GM12878 (cell line): Measurements from ENCODE around the gene KLK12. TPM values are rescaled to one million over a fixed set of nuclear protein-coding genes. Genes with fewer than 3 reads are reported as not detected.
A peak's percentile ranks its signal among the peaks of the same experiment; 100 is the strongest.

Experiments
- ATAC-seq: fragments of 200-7000 bp; cut with Tn5 transposase; 3 replicates; pipeline ENCODE4 v1.9.1; 2020; ENCODE audit warnings: mild to moderate bottlenecking, moderate library complexity
- BruUV-seq: library from RNA; stranded (reverse); fragments of 400-500 nt; replicated peaks from 2 replicates; lab custom pipeline; 2021; lab: Mats Ljungman, UMichigan
- CTCF ChIA-PET: fragments of 300-600 bp; sonication (Branson Sonifier 250); formaldehyde crosslinking; extraction: SDS; loops from one replicate; lab custom pipeline; 2021; ENCODE audit warnings: inconsistent platforms; lab: Yijun Ruan, JAX
- POLR2A ChIA-PET: fragments of 350-600 bp; formaldehyde crosslinking; extraction: SDS; loops from one replicate; lab custom pipeline; 2021; ENCODE audit warnings: inconsistent platforms; lab: Charles Lee
- RAD21 ChIA-PET: fragments of 300-600 bp; sonication (Branson Sonifier 250); formaldehyde crosslinking; loops from one replicate; lab custom pipeline; 2023; ENCODE audit warnings: antibody characterized with exemption; ENCODE audit not compliant: unreplicated experiment; lab: Charles Lee
- SMC1A ChIA-PET: fragments of 300-600 bp; sonication (Branson Sonifier 250); formaldehyde crosslinking; loops from one replicate; lab custom pipeline; 2023; ENCODE audit not compliant: unreplicated experiment, uncharacterized antibody; lab: Charles Lee
- DNase-seq: peaks from one replicate; pipeline ENCODE4 v3.0.0-alpha.2; 2011; ENCODE audit warnings: low read depth, low spot score
- FAIRE-seq: peaks from 3 replicates; lab custom pipeline; 2011; peaks lifted over from hg19 to GRCh38; lab: Jason Lieb, UNC
- H2AFZ ChIP-seq: 2 replicates; pipeline ENCODE4 v1.6.0; 2011; ENCODE audit warnings: low read depth, low read length, control low read depth; ENCODE audit not compliant: control insufficient read depth
- H3K27ac ChIP-seq: 2 replicates; pipeline ENCODE4 v1.5.1; 2011; ENCODE audit warnings: control low read depth; ENCODE audit not compliant: control insufficient read depth, insufficient read depth
- H3K27me3 ChIP-seq, 2 experiments: replicated peaks in 1 of 2; 2 replicates each; pipeline versions ENCODE4 v1.6.0 to v1.6.1; 2011; ENCODE audit warnings: low read length in 1 of 2; ENCODE audit not compliant: control insufficient read depth in 2 of 2, insufficient read depth in 2 of 2
- H3K36me3 ChIP-seq, 2 experiments: 2 replicates each; pipeline ENCODE4 v1.5.1; 2011; ENCODE audit warnings: low read length in 1 of 2; ENCODE audit not compliant: control insufficient read depth in 2 of 2, insufficient read depth in 2 of 2
- H3K4me1 ChIP-seq: 2 replicates; pipeline ENCODE4 v1.6.1; 2011; ENCODE audit warnings: mild to moderate bottlenecking, low read length, moderate library complexity, mixed read lengths; ENCODE audit not compliant: control insufficient read depth, insufficient read depth
- H3K4me2 ChIP-seq: 2 replicates; pipeline ENCODE4 v1.6.0; 2011; ENCODE audit warnings: control low read depth; ENCODE audit not compliant: control insufficient read depth, insufficient read depth
- H3K4me3 ChIP-seq: fragments of 200-600 bp; sonication (generic); 2 replicates; pipeline ENCODE4 v1.5.1; 2016
- H3K79me2 ChIP-seq: 2 replicates; pipeline ENCODE4 v1.6.0; 2011; ENCODE audit warnings: low read length; ENCODE audit not compliant: control insufficient read depth, insufficient read depth
- H3K9ac ChIP-seq: 2 replicates; pipeline ENCODE4 v1.8.0; 2011; ENCODE audit warnings: low read length, control low read depth, mixed read lengths; ENCODE audit not compliant: control insufficient read depth, insufficient read depth
- H3K9me3 ChIP-seq: replicated peaks from 3 replicates; pipeline ENCODE4 v1.5.1; 2011; ENCODE audit warnings: mild to moderate bottlenecking, low read length; ENCODE audit not compliant: control insufficient read depth, insufficient read depth
- H4K20me1 ChIP-seq: 2 replicates; pipeline ENCODE4 v1.6.0; 2011; ENCODE audit not compliant: control insufficient read depth, insufficient read depth
- CBX3 ChIP-seq: fragments of 200-600 bp; sonication (generic); IDR thresholded peaks from 2 replicates; pipeline ENCODE4 v1.6.1; 2016; ENCODE audit warnings: low read depth, borderline replicate concordance
- ETV6 ChIP-seq, 2 experiments: fragments of 450-650 bp in 1 of 2; IDR thresholded peaks in 1 of 2; conservative IDR thresholded peaks in 1 of 2; 2 replicates each; pipeline ENCODE4 v1.6.1; 2014; ENCODE audit warnings: antibody characterized with exemption in 1 of 2, borderline replicate concordance in 1 of 2, low read depth in 1 of 2, mild to moderate bottlenecking in 1 of 2, moderate library complexity in 1 of 2
- NFIC ChIP-seq: IDR thresholded peaks from 2 replicates; pipeline ENCODE4 v1.6.1; 2012; ENCODE audit warnings: low read depth, mild to moderate bottlenecking, inconsistent platforms, low read length, moderate library complexity
- NFYB ChIP-seq: IDR thresholded peaks from 2 replicates; pipeline ENCODE4 v1.6.1; 2011; ENCODE audit warnings: low read depth, mild to moderate bottlenecking, low read length, improper control_type of control experiment, moderate library complexity; ENCODE audit not compliant: insufficient read depth
- TARDBP ChIP-seq: IDR thresholded peaks from 2 replicates; pipeline ENCODE4 v1.6.1; 2016; ENCODE audit warnings: borderline replicate concordance
- WGBS: methylation state at CpG from one replicate; pipeline ENCODE4 v1.1.6; 2016; ENCODE audit warnings: low lambda C conversion rate; ENCODE audit not compliant: insufficient replicate concordance, insufficient coverage; ENCODE audit errors: missing lambda C conversion rate; 5-methylcytosine and 5-hydroxymethylcytosine counted together
- in situ Hi-C: fragments of 300-500 bp; cut with MboI; formaldehyde crosslinking; loops from 9 replicates; pipeline ENCODE4 v1.14.3; 2018; ENCODE audit warnings: mixed read lengths
- intact Hi-C: fragments of 100-400 bp; cut with micrococcal nuclease; formaldehyde crosslinking; loops from one replicate; pipeline ENCODE4 v1.14.2; 2022; ENCODE audit not compliant: unreplicated experiment
- polyA plus RNA-seq, 11 experiments: library from polyadenylated mRNA; depleted of rRNA in 4 of 11; unstranded in 6 of 11; stranded (reverse) in 5 of 11; fragments of >200 nt; fragmentation: Nextera tagmentation in 4 of 11; fragmentation: Illumina TruSeq in 1 of 11; extraction: Ambion mirVana in 4 of 11; extraction: Trizol in 1 of 11; gene quantifications; 1 replicate in 1 of 11; 2 replicates in 10 of 11; pipeline versions ENCODE4 v1.2.1 to v1.2.3, GENCODE V29; 2011 to 2016; ENCODE audit warnings: inconsistent platforms in 2 of 11, missing spikeins in 2 of 11, low read depth in 1 of 11
- total RNA-seq, 4 experiments: library from RNA; depleted of rRNA in 3 of 4; stranded (reverse); fragments of >200 nt in 3 of 4; fragmentation: Illumina TruSeq in 1 of 4; extraction: Trizol in 1 of 4; gene quantifications; 2 replicates each; pipeline versions ENCODE4 v1.2.1 to v1.2.3, GENCODE V29; 2013 to 2021
- TF ChIP-seq, protein P1 (sequence below): fragments of 450-650 bp; IDR thresholded peaks from 2 replicates; pipeline ENCODE4 v1.6.1; 2016; ENCODE audit warnings: mild to moderate bottlenecking, moderate library complexity, borderline replicate concordance
- TF ChIP-seq, protein P2 (sequence below): IDR thresholded peaks from 2 replicates; pipeline ENCODE4 v1.6.1; 2012; ENCODE audit warnings: low read depth, low read length, improper control_type of control experiment

The KLK12 gene
- total and polyA plus RNA-seq, 10 of the 15 experiments (the other 5 are each of a cell fraction or from before 2014, with no cell fraction given) = not detected

DNA sequence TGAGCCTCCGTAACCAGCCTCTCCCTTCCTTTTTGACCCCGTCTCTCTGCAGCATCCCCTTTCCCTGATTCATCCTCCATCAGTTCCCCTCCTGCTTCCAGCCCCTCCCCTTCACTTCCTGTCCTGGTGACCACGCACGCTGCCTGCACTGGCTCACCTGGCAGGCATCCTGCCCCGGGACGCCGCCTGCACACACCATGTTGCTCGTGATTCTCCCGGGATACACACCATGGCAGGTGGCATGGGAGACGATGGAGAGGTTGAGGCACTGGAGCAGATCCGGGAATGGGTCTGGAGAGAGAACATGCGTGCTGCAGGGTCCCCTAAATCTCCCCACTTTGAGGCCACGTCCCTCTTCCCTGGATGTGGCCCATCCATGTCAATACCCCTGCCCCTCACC, 4.2 kb downstream of the KLK12 start (continued):
- TF ChIP-seq CBX3 (no peak), TARDBP (no peak), NFIC (no peak)
- TF ChIP-seq, protein P1, sequence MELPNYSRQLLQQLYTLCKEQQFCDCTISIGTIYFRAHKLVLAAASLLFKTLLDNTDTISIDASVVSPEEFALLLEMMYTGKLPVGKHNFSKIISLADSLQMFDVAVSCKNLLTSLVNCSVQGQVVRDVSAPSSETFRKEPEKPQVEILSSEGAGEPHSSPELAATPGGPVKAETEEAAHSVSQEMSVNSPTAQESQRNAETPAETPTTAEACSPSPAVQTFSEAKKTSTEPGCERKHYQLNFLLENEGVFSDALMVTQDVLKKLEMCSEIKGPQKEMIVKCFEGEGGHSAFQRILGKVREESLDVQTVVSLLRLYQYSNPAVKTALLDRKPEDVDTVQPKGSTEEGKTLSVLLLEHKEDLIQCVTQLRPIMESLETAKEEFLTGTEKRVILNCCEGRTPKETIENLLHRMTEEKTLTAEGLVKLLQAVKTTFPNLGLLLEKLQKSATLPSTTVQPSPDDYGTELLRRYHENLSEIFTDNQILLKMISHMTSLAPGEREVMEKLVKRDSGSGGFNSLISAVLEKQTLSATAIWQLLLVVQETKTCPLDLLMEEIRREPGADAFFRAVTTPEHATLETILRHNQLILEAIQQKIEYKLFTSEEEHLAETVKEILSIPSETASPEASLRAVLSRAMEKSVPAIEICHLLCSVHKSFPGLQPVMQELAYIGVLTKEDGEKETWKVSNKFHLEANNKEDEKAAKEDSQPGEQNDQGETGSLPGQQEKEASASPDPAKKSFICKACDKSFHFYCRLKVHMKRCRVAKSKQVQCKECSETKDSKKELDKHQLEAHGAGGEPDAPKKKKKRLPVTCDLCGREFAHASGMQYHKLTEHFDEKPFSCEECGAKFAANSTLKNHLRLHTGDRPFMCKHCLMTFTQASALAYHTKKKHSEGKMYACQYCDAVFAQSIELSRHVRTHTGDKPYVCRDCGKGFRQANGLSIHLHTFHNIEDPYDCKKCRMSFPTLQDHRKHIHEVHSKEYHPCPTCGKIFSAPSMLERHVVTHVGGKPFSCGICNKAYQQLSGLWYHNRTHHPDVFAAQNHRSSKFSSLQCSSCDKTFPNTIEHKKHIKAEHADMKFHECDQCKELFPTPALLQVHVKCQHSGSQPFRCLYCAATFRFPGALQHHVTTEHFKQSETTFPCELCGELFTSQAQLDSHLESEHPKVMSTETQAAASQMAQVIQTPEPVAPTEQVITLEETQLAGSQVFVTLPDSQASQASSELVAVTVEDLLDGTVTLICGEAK = no peak
- TF ChIP-seq, protein P2, sequence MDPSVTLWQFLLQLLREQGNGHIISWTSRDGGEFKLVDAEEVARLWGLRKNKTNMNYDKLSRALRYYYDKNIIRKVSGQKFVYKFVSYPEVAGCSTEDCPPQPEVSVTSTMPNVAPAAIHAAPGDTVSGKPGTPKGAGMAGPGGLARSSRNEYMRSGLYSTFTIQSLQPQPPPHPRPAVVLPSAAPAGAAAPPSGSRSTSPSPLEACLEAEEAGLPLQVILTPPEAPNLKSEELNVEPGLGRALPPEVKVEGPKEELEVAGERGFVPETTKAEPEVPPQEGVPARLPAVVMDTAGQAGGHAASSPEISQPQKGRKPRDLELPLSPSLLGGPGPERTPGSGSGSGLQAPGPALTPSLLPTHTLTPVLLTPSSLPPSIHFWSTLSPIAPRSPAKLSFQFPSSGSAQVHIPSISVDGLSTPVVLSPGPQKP = no peak

GRCh38 chr19:51029718-51030117, 5.1 kb downstream of the KLK12 start:
- ChIA-PET POLR2A (no interaction called here), SMC1A (no interaction called here), RAD21 (no interaction called here), CTCF (no interaction called here)
- FAIRE-seq (no peak), ATAC-seq (no peak), DNase-seq (no peak)
- H3K9me3 ChIP-seq = no peaks in the 10 kb centered on the region
- in situ Hi-C loops (no loop called here), intact Hi-C loops (no loop called here)
- H3K9ac ChIP-seq = no peak overlapping the region
- no peak overlapping the region for H3K4me3 ChIP-seq
- H2AFZ ChIP-seq = no peak overlapping the region
- no TSS peak for BruUV-seq
- H3K27ac ChIP-seq = no peak overlapping the region
- no peaks in the 10 kb centered on the region for H3K36me3 ChIP-seq
- WGBS = 45% methylated on average over 2 of the region's 2 CpGs
- no peaks in the 10 kb centered on the region for H3K79me2 ChIP-seq
- TF ChIP-seq NFYB (peak; percentile 66; the same call in 1 of the 2 replicates), ETV6 (conservative IDR thresholded peaks at IDR 0.05 in 1 of 2, IDR thresholded peaks at IDR 0.05 in 1 of 2; ENCODE audit: borderline replicate concordance in 1 of 2, low read depth in 1 of 2) (no peak)
- H3K27me3 ChIP-seq = no peaks in the 10 kb centered on the region
- no peaks in the 10 kb centered on the region for H4K20me1 ChIP-seq
- no peak overlapping the region for H3K4me2 ChIP-seq
- H3K4me1 ChIP-seq = no peaks in the 10 kb centered on the region
